Hypothalamus (tissue), 51 donors: ENCODE results near the gene RPS6KA3.

Source experiments
- DNase-seq, 51 donors: peaks; one replicate each; lab custom pipeline; 2025; lab: John Stamatoyannopoulos, UW

The RPS6KA3 gene

GRCh38 chrX:20266810-20267606 is at the start of gene RPS6KA3:
TSS of gene RPS6KA3 (minus strand) at chrX:20266909. CDS start at chrX:20266632, 277 bp downstream.
- DNase-seq = peak; percentile 1 to 88 (median 71)

DNA sequence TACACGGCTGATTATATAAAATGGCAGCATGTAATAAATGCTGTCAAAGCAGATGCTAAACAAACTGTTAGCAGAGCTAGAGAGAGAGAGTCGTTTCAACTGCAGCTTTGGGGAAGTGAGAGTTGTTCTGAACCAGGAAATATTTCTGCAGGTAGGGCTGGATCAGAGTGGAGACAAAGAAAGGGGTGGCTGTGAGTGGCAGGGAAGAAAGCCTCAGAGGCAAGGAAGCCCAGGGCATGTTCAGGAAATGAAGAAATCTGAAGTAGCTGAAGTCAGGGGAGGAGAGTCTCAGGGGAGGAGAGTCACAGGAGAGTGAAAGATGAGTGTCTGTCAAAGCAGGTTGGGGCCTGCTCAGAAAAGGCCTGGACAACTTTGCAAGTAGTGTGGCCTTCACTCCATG is 48.4 kb upstream of the RPS6KA3 start:
- no peak for DNase-seq

DNA sequence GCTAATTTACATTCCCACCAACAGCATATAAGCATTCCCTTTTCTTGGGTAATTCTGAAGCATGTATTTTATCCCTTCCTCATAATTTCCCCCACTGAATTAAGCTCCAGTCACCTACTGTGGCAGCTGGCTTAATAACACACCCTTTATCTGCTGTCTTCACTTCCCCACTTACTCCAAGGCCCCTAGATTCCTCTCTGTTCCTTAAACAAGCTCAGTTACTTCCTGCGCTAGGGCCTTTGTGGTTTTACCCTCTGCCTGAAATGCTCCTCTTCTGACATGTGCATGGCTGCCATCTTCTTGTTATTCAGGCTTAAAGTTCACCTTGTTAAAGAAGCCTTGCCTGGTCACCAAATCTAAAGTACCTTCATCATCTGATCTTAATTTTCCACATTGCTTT is 47.2 kb upstream of the RPS6KA3 start:
- peak in 1 of 51 donors; percentile 1 for DNase-seq

DNA sequence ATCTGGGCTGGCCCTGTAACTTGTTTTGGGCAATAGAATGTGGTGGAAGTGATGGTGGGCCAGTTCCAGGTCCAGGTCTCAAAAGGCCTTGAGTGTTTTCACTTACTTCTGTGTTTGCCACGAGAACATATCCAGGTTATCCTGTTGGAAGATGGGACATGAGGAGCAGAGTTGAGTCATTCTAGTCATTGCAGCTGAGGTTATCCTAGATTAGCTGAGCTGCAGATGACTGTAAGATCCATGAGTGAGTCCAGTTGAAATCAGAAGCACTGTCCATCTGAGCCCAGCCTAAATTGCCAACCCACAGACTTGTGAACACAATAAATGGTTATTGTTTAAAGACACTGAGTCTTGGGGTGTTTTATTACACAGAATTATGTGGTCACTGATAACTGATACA is 45.3 kb upstream of the RPS6KA3 start:
- no peak for DNase-seq

DNA sequence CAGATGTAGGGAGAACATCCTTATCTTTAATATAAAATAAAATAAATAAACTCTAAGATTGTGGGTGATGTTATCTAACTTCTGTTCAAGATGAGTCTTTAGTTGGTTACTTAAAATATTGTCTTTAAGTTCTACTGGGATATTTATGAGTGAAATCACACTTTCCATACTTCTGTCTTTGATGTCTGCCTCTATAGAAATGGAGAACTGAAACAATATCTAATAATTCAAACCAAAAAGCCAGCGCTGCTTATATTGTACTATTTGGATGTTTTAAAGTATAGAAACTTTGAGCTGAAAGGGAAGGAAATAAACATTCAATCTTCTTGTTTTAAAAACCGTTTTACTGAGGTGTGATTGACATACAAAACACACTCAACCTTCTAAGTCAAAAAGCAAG is 44.8 kb upstream of the RPS6KA3 start:
- DNase-seq = no peak

DNA sequence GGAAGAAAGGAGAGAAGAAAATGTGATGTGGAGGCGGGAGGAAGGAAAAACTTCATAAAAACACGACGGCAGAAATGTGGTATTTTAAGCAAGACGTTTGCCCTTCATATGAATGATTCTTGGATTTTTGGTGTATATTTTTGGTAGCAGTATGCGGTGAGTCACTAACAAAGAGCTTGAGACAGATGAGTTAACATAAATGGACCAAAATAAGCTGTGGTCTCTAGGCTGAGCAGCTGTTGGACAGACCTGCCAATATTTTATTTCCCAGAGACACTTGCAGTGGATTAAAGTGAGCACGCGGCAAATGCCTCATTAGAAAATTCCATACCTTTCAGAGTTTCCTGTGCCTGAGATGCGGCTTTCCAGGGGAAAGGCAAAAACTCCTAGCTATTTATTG is 43.1 kb upstream of the RPS6KA3 start:
- DNase-seq = no peak

DNA sequence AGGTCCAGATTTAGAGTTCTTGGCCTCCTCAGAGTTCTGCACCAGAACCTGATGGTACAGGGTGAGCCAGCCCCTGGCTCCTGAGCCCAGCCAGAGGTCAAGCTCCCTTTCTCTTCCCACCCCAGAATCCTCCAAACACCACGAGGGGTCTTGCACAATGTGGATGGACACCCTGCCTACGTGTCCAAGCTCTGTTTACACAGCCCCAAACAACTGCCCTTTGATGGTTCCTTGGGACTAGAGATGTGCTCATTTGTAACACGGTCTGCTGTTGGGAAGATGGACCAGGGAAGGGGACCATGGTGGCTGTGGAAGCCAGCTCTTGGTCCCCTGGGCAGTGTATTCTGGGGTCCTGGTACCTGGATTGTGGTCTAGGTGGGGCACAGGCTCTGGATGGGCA is 40.0 kb upstream of the RPS6KA3 start:
- DNase-seq = no peak

- DNase-seq = no peak
Observed at GRCh38 chrX:20300822-20301221, 34.1 kb upstream of the RPS6KA3 start.

GRCh38 chrX:20294957-20295356 is 28.2 kb upstream of the RPS6KA3 start:
- no peak for DNase-seq

- no peak for DNase-seq
Observed at GRCh38 chrX:20294284-20294683, 27.6 kb upstream of the RPS6KA3 start.

- DNase-seq = no peak
Observed at GRCh38 chrX:20285511-20285910, 18.8 kb upstream of the RPS6KA3 start.

DNA sequence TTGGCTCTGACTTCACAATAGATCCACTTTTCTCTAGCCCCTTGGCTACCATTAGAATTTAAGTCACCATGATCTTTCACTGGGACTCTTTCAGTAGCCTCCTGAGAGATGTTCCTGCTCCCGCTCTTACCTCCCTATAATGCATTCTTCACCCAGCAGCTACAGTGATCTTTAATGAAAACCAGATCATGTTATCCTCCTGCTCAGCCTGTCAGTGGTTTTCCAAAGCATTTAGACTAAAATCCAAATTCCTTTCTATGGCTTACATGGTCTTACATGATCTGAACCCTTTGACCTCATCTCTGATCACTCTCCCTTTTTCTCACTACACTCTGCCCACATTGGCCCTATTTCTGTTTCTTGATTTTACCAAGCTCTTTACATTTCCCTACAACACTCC is 18.3 kb upstream of the RPS6KA3 start:
- no peak for DNase-seq

DNA sequence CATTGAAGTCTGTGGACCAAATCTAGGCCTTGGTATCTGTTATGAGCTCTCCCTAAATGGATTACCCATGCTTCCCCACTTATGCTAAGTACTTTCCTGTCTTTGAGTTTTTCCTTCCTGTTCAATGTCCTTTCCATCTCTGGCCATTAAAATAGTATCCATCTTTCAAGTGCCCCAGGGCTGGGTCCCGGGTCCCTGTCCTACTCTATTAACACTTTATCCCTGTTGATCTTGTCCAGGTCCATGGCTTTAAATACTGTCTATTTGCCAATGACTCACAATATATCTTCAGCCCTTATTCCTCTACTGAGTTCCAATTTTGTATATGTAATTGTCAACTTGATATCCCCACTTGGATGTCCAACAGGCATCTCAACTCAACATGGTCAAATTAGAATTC is 17.7 kb upstream of the RPS6KA3 start:
- no peak for DNase-seq

- DNase-seq = no peak
Observed at GRCh38 chrX:20280938-20281337, 14.2 kb upstream of the RPS6KA3 start.

- DNase-seq = no peak
Observed at GRCh38 chrX:20274121-20274520, 7.4 kb upstream of the RPS6KA3 start.

GRCh38 chrX:20271730-20272129 is 5.0 kb upstream of the RPS6KA3 start:
- no peak for DNase-seq

- no peak for DNase-seq
Observed at GRCh38 chrX:20271186-20271585, 4.5 kb upstream of the RPS6KA3 start.

DNA sequence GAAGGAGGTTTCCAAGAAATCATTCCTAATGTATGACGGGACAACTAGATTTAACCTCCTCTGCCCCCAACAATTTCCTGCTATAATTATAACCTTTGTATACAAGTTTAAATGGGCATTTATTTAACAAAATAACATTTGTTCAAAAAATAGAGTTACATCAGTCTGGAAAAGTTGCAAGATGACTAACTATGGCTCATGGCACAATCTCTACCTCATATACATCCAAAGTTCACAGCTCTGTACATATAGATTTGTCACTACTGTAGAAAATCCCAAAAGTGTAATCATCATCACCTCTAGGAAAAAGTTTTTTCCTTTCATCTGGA is 3.8 kb upstream of the RPS6KA3 start:
- no peak for DNase-seq

DNA sequence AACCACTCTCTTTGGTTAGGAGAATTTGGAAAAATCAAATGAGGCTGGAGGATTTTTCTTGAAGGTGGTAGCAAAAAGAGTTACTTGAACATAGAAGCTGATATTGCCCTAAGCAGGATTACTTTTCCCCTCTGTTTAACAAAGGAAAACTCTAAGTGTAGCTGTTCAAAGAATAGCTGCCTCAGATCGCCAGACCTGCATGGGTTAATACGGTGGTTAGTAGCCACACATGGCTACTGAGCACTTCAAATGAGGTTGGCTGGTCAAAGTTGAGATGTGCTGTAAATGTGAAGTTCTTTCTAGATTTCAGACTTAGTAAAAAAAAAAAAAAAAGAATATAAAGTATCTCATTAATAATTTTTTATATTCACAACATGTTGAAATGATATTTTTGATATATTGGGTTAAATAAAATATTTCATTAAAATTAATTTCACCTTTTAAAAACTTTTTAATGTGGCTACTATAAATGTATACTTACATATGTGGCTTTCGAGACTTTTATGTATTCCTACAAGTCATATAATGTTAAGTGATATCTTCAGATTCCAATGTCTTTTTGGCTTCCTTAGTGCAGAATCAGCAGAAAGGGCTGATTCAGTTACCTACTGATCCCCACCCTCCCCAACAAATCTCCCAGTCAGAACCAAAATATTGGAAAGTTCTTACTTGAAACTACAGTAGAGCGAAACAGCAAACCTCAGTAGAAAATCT is 3.3 kb upstream of the RPS6KA3 start:
- DNase-seq = no peak

GRCh38 chrX:20267931-20268701 is 1.4 kb upstream of the RPS6KA3 start:
- DNase-seq = peak in 43 of 51 donors; percentile 0 to 38 (median 6)

- peak in 1 of 51 donors; percentile 22 for DNase-seq
Observed at GRCh38 chrX:20267607-20267930, 860 bp upstream of the RPS6KA3 start.
